Superior temporal gyrus (tissue), 1 donor: ENCODE results near the gene MAGEA3.
"Not testable (repeated sequence)": the region's sequence is repeated elsewhere in the genome, so short reads cannot be mapped to it uniquely, and the experiment has no call there.

Experiments
- DNase-seq: peaks from one replicate; pipeline ENCODE4 v3.0.0-alpha.2; 2016; ENCODE audit errors: extremely low spot score

The MAGEA3 gene

GRCh38 chrX:152735860-152736511 is 37.4 kb downstream of the MAGEA3 start:
- DNase-seq: no peak

- not testable (repeated sequence) for DNase-seq
Observed at GRCh38 chrX:152736528-152736927, 37.9 kb downstream of the MAGEA3 start.

DNA sequence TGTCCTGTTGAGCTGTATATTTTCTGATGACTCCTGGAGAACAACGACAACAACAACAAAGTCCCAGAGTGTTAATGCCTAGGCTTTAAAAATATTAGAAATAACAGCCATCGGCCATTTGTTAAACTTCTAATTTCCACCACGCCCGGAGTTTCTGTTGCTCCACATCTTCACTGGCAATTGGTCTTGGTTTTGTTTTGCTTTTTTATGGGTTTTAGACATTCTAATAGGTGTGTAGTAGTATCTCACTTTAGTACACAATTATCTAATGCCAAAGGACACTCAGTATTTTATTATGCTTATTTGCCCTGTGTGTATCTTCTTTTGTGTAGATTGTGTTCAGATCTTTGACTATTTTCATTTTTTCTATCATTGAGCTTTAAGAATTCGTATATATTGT is 40.0 kb downstream of the MAGEA3 start:
- DNase-seq: no peak
